Measurements from ENCODE around the gene KLHL12.

GRCh38 chr1:202951437-202951836, 24.4 kb upstream of the KLHL12 start:
- TF ChIP-seq EZH2 (IDR thresholded peaks at IDR 0.05; ENCODE audit: low read length): no peak
- no peak for TF ChIP-seq CTCF (optimal IDR thresholded peaks at IDR 0.05 in 1 of 3, IDR thresholded peaks at IDR 0.05 in 1 of 3, conservative IDR thresholded peaks at IDR 0.05 in 1 of 3; ENCODE audit: extremely low read depth in 1 of 3, insufficient read depth in 2 of 3, low read length in 3 of 3)
